GM12874 (cell line): Measurements from ENCODE around the gene TBC1D1.

Experiments
- CTCF ChIP-seq: IDR thresholded peaks from 2 replicates; pipeline ENCODE4 v1.5.1; 2011; ENCODE audit warnings: low read depth, mild to moderate bottlenecking, control low read depth, low read length, moderate library complexity; ENCODE audit not compliant: insufficient read depth

The TBC1D1 gene

GRCh38 chr4:37970702-37971101 lies 79.8 kb downstream of the TBC1D1 start:
- TF ChIP-seq CTCF: peak; percentile 76

DNA sequence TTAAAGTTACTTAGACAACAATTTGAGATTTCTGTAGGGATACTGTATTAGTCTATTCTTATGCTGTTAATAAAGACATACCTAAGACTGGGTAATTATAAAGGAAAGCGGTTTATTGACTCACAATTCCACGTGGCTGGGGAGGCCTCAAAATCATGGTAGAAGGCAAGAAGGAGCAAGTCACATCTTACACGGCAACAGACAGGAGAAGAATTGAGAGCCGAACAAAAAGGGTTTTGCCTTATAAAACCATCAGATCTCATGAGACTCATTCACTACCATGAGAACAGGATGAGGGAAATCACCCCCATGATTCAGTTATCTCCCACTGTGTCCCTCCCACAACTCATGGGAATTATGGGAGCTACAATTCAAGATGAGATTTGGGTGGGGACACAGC lies 80.3 kb downstream of the TBC1D1 start:
- no peak for TF ChIP-seq CTCF

DNA sequence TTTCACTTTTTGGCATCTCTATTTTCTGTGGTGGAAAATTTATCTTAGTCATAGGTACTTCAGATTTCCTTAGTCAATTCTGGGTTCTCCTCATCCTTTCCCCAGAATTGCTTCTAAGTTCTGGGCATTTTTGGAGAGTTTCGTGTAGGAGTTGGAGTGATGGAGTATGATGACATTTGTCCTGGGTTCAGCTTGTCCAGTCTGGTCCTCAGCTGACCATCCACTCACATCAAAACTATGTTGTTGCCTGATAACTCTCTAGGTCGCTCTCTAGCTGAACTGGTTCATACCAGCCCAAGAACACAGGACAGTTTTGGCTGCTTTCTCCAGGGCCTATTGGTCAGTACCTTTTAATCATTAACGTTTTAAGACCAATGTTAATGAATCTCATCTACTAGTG lies 82.6 kb downstream of the TBC1D1 start:
- TF ChIP-seq CTCF: no peak

GRCh38 chr4:37976507-37976906 lies 85.6 kb downstream of the TBC1D1 start:
- TF ChIP-seq CTCF: no peak

DNA sequence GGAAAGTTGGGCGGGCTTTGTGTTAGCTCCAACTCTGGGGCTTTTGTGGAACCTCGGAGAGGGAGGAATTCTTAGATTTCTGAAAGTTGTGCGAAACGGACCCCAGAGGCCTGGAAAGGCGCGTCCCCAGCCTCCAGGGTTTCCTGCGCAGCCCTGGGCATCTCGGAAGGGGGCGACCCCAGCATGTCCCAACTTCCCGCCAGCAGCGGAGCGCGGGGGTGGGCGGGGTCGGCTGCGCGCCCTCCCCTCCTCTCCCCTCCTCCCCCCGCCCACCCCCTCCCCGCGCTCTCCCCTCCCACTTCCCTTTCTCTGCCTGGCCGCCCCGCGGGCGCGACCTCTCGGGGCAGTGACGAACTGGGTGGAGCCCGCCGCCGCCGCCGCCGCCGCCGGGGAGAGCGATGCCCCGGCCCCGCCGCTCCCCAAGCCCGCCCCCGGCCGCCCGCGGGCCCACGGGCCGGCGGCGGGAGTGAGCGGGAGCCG lies 86.1 kb downstream of the TBC1D1 start:
- TF ChIP-seq CTCF: no peak

DNA sequence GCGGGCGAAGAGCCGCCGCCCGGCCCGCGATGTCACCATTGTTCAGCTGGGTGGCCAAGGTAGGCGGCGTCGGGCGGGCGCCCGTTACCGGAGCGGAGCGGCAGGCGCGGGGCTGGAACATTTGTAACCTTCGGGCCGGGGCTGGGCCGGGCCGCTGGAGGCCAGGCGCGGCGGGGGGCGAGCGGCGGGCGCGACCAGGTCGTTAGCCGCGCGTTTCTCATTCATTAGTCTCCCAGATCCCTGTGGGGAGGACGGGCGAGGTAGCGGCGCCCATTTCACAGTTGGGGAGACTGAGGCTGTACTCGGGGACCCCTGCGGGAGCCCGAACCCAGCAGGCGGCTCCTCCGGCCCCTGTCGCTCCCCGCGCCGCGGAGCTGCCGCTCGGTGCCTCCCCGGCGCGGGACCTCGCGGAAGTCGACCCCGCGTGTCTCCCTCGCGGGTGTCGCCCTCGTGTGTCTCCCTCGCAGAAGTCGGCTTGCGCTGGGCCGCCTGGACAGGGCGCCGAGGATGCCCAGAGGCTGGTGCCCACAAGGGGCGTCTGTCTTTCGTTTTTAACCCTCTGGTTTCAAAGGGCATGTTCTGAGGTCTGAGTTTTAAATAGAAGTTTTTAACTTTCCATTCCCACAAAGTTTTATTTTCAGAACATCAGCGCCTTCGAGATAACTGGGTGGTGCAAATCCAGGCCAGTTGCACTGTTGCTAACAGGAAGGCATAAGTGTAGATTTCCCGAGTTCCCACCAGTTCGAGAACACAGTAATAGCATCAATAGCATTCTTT lies 86.8 kb downstream of the TBC1D1 start:
- peak; percentile 61 for TF ChIP-seq CTCF

- no peak for TF ChIP-seq CTCF
Observed at GRCh38 chr4:37978248-37978924, 87.5 kb downstream of the TBC1D1 start.
